ENCODE data around the gene CFDP1. TPM values are rescaled to one million over a fixed set of nuclear protein-coding genes. Genes with fewer than 3 reads are reported as not detected.

Gene CFDP1
- total and polyA plus RNA-seq, 5 donors from 2014 or later: 32.0 to 63.8 (median 40.2) TPM

GRCh38 chr16:75262104-75262799, 171.1 kb downstream of the CFDP1 start:
- H3K4me3 ChIP-seq (ENCODE audit: low read depth, low read length): no peak overlapping the region
- peaks cover 14% of the 10 kb centered on the region for H3K4me1 ChIP-seq (ENCODE audit: control insufficient read depth, insufficient read depth, low read length, poor library complexity, severe bottlenecking)
- H3K4me1 Mint-ChIP-seq: peaks cover 0 to 12% (median 4%) of the 10 kb centered on the region in 4 donors
- H3K36me3 Mint-ChIP-seq: no peaks in the 10 kb centered on the region
- DNase-seq (no peak), ATAC-seq (ENCODE audit: low read depth in 2 of 2) (no peak)
- H3K9me3 Mint-ChIP-seq: peaks cover 0 to 2% (median 0%) of the 10 kb centered on the region in 7 donors
- H3K9me3 ChIP-seq (ENCODE audit: control insufficient read depth in 2 of 2, low read length in 2 of 2): no peaks in the 10 kb centered on the region
- no peak overlapping the region for H3K27ac Mint-ChIP-seq
- peak overlapping the region in 2 of 4 donors; percentile 27 to 48 for H3K4me3 Mint-ChIP-seq
- H3K27me3 Mint-ChIP-seq: peaks cover 52% of the 10 kb centered on the region
- H3K27me3 ChIP-seq (ENCODE audit: control insufficient read depth, insufficient read depth, low read length): peaks cover 3% of the 10 kb centered on the region
- no peaks in the 10 kb centered on the region for H3K36me3 ChIP-seq (ENCODE audit: control insufficient read depth, insufficient read depth, low read length)
- H3K27ac ChIP-seq (ENCODE audit: insufficient read depth, low read length, poor library complexity, severe bottlenecking): no peak overlapping the region

- DNase-seq (no peak), ATAC-seq (ENCODE audit: low read depth in 2 of 2) (no peak)
- H3K4me1 ChIP-seq (ENCODE audit: control insufficient read depth, insufficient read depth, low read length, poor library complexity, severe bottlenecking): peaks cover 14% of the 10 kb centered on the region
- H3K9me3 ChIP-seq (ENCODE audit: control insufficient read depth in 2 of 2, low read length in 2 of 2): no peaks in the 10 kb centered on the region
- Mint-ChIP-seq H3K4me1 (peaks cover 0 to 12% (median 4%) of the 10 kb centered on the region in 4 donors), H3K4me3 (peak overlapping the region in 1 of 4 donors; percentile 48), H3K27ac (no peak overlapping the region), H3K36me3 (no peaks in the 10 kb centered on the region), H3K27me3 (peaks cover 48% of the 10 kb centered on the region), H3K9me3 (peaks cover 0 to 2% (median 0%) of the 10 kb centered on the region in 7 donors)
- no peaks in the 10 kb centered on the region for H3K36me3 ChIP-seq (ENCODE audit: control insufficient read depth, insufficient read depth, low read length)
- peaks cover 3% of the 10 kb centered on the region for H3K27me3 ChIP-seq (ENCODE audit: control insufficient read depth, insufficient read depth, low read length)
- no peak overlapping the region for H3K27ac ChIP-seq (ENCODE audit: insufficient read depth, low read length, poor library complexity, severe bottlenecking)
- no peak overlapping the region for H3K4me3 ChIP-seq (ENCODE audit: low read depth, low read length)
These were observed 171.7 kb downstream of the CFDP1 start for GRCh38 chr16:75261590-75262078.

- H3K36me3 ChIP-seq (ENCODE audit: control insufficient read depth, insufficient read depth, low read length): no peaks in the 10 kb centered on the region
- Mint-ChIP-seq H3K27me3 (peaks cover 42% of the 10 kb centered on the region), H3K27ac (no peak overlapping the region), H3K4me1 (peaks cover 0 to 8% (median 4%) of the 10 kb centered on the region in 4 donors), H3K36me3 (no peaks in the 10 kb centered on the region), H3K4me3 (no peak overlapping the region), H3K9me3 (peaks cover 0 to 2% (median 0%) of the 10 kb centered on the region in 7 donors)
- H3K9me3 ChIP-seq (ENCODE audit: control insufficient read depth in 2 of 2, low read length in 2 of 2): no peaks in the 10 kb centered on the region
- ATAC-seq (ENCODE audit: low read depth in 2 of 2) (no peak), DNase-seq (no peak)
- H3K4me3 ChIP-seq (ENCODE audit: low read depth, low read length): no peak overlapping the region
- H3K4me1 ChIP-seq (ENCODE audit: control insufficient read depth, insufficient read depth, low read length, poor library complexity, severe bottlenecking): peaks cover 11% of the 10 kb centered on the region
- H3K27me3 ChIP-seq (ENCODE audit: control insufficient read depth, insufficient read depth, low read length): peaks cover 3% of the 10 kb centered on the region
- H3K27ac ChIP-seq (ENCODE audit: insufficient read depth, low read length, poor library complexity, severe bottlenecking): no peak overlapping the region
These were observed 172.3 kb downstream of the CFDP1 start for GRCh38 chr16:75260851-75261589.

DNA sequence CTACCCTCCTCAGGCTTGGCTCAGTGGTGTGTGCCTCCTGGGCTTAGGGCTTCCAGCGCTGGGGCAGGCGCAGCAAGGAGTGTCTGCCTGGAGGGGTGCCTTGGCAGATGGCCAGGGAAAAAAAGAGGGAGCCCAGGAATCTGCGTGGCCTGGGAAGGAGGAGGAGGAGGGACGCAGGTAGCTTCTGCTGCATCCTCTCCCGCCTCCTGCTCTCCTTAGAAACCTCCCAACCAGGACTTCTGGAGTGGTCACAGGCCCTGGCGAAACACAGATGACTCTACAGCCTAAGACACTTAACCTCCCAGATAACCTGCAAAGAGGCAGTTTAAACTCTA, 174.5 kb downstream of the CFDP1 start:
- no peaks in the 10 kb centered on the region for H3K4me1 Mint-ChIP-seq
- H3K36me3 Mint-ChIP-seq: no peaks in the 10 kb centered on the region
- no peak overlapping the region for H3K4me3 Mint-ChIP-seq
- ATAC-seq (ENCODE audit: low read depth in 2 of 2): no peak
- no peak overlapping the region for H3K27ac Mint-ChIP-seq
- no peaks in the 10 kb centered on the region for H3K36me3 ChIP-seq (ENCODE audit: control insufficient read depth, insufficient read depth, low read length)
- peaks cover 36% of the 10 kb centered on the region for H3K27me3 Mint-ChIP-seq
- no peaks in the 10 kb centered on the region for H3K4me1 ChIP-seq (ENCODE audit: control insufficient read depth, insufficient read depth, low read length, poor library complexity, severe bottlenecking)
- no peaks in the 10 kb centered on the region for H3K27me3 ChIP-seq (ENCODE audit: control insufficient read depth, insufficient read depth, low read length)
- DNase-seq: no peak
- no peaks in the 10 kb centered on the region for H3K9me3 ChIP-seq (ENCODE audit: control insufficient read depth in 2 of 2, low read length in 2 of 2)
- H3K4me3 ChIP-seq (ENCODE audit: low read depth, low read length): no peak overlapping the region
- peaks cover 0 to 2% (median 0%) of the 10 kb centered on the region in 7 donors for H3K9me3 Mint-ChIP-seq
- H3K27ac ChIP-seq (ENCODE audit: insufficient read depth, low read length, poor library complexity, severe bottlenecking): no peak overlapping the region

- no peak overlapping the region for H3K4me3 Mint-ChIP-seq
- no peaks in the 10 kb centered on the region for H3K36me3 Mint-ChIP-seq
- ATAC-seq (ENCODE audit: low read depth in 2 of 2) (no peak), DNase-seq (no peak)
- peak overlapping the region in 1 of 3 donors; percentile 53 for H3K27ac Mint-ChIP-seq
- Histone ChIP-seq H3K36me3 (ENCODE audit: control insufficient read depth, insufficient read depth, low read length) (no peaks in the 10 kb centered on the region), H3K4me1 (ENCODE audit: control insufficient read depth, insufficient read depth, low read length, poor library complexity, severe bottlenecking) (no peaks in the 10 kb centered on the region), H3K9me3 (ENCODE audit: control insufficient read depth in 2 of 2, low read length in 2 of 2) (no peaks in the 10 kb centered on the region), H3K27me3 (ENCODE audit: control insufficient read depth, insufficient read depth, low read length) (no peaks in the 10 kb centered on the region), H3K27ac (ENCODE audit: insufficient read depth, low read length, poor library complexity, severe bottlenecking) (no peak overlapping the region), H3K4me3 (ENCODE audit: low read depth, low read length) (no peak overlapping the region)
- H3K27me3 Mint-ChIP-seq: peaks cover 32% of the 10 kb centered on the region
- H3K4me1 Mint-ChIP-seq: no peaks in the 10 kb centered on the region
- H3K9me3 Mint-ChIP-seq: peaks cover 0 to 2% (median 0%) of the 10 kb centered on the region in 7 donors
These were observed 175.2 kb downstream of the CFDP1 start for GRCh38 chr16:75257886-75258806.

DNA sequence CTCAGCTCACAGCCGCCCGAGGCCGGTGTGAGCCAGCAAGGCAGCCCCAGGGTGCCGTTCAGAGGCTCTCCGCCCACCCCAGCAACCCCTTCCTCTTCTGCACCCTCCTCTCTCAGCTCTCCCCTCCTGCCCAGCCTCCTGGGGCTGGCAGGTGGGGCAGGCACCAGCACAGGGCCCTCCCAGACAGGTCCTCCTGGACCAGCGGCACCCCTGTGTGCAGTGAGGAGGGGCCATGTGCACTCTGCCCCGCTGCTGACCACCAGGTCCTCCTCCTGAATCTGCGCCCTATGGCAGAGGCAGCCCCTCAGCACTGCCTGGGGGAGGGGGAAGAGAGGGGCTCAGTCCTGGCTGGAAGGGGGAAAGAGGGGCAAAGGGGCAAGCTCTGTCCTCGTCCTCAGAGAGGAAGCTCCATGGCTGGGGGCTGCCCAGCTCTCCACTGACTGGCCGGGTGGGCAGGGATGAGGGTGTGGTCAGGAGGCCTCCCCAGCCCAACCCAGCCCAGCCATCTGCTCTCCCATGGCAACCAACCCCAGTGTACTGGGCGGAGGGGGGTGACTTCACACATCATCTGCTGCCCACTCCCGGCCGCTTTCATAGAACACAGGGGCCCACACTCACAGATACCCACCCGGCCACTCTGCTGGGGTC, 176.5 kb downstream of the CFDP1 start:
- no peak for DNase-seq
- Mint-ChIP-seq H3K4me1 (peaks cover 0 to 4% (median 0%) of the 10 kb centered on the region in 4 donors), H3K27me3 (peaks cover 36% of the 10 kb centered on the region), H3K27ac (no peak overlapping the region), H3K9me3 (peaks cover 0 to 2% (median 0%) of the 10 kb centered on the region in 7 donors), H3K36me3 (no peaks in the 10 kb centered on the region), H3K4me3 (no peak overlapping the region)
- no peaks in the 10 kb centered on the region for H3K9me3 ChIP-seq (ENCODE audit: control insufficient read depth in 2 of 2, low read length in 2 of 2)
- no peak overlapping the region for H3K4me3 ChIP-seq (ENCODE audit: low read depth, low read length)
- no peak for ATAC-seq (ENCODE audit: low read depth in 2 of 2)
- no peaks in the 10 kb centered on the region for H3K36me3 ChIP-seq (ENCODE audit: control insufficient read depth, insufficient read depth, low read length)
- H3K4me1 ChIP-seq (ENCODE audit: control insufficient read depth, insufficient read depth, low read length, poor library complexity, severe bottlenecking): peaks cover 2% of the 10 kb centered on the region
- no peak overlapping the region for H3K27ac ChIP-seq (ENCODE audit: insufficient read depth, low read length, poor library complexity, severe bottlenecking)
- no peaks in the 10 kb centered on the region for H3K27me3 ChIP-seq (ENCODE audit: control insufficient read depth, insufficient read depth, low read length)

DNA sequence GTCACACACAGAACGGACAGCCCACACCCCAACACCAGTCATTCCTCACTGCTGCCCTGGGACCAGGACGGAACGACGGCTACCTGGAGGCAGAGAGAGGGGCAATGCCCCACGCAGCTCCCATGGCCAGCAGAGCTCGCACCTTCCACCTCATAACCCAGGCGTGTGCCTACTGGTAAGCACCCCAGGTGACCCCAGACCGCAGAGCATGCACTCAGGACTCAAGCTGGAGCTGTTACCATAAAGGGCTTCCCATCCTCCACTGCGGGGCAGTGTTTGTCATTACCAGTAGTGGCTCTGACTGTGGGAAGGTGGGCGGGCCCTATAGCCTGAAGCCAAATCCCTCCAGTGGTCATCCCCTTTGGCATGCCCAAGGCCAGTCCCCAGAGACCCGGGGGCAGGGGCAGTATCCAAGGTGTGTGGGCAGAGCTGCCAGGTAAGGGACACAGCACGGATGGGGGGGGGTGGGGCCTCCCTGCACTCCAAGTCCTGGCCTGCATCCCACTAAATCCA, 177.2 kb downstream of the CFDP1 start:
- no peak overlapping the region for H3K27ac ChIP-seq (ENCODE audit: insufficient read depth, low read length, poor library complexity, severe bottlenecking)
- no peak for DNase-seq
- H3K36me3 ChIP-seq (ENCODE audit: control insufficient read depth, insufficient read depth, low read length): no peaks in the 10 kb centered on the region
- peaks cover 0 to 6% (median 0%) of the 10 kb centered on the region in 4 donors for H3K4me1 Mint-ChIP-seq
- no peaks in the 10 kb centered on the region for H3K36me3 Mint-ChIP-seq
- no peaks in the 10 kb centered on the region for H3K27me3 ChIP-seq (ENCODE audit: control insufficient read depth, insufficient read depth, low read length)
- no peak overlapping the region for H3K27ac Mint-ChIP-seq
- peaks cover 0 to 2% (median 0%) of the 10 kb centered on the region in 7 donors for H3K9me3 Mint-ChIP-seq
- H3K4me3 Mint-ChIP-seq: no peak overlapping the region
- no peak overlapping the region for H3K4me3 ChIP-seq (ENCODE audit: low read depth, low read length)
- H3K9me3 ChIP-seq (ENCODE audit: control insufficient read depth in 2 of 2, low read length in 2 of 2): no peaks in the 10 kb centered on the region
- H3K4me1 ChIP-seq (ENCODE audit: control insufficient read depth, insufficient read depth, low read length, poor library complexity, severe bottlenecking): peaks cover 6% of the 10 kb centered on the region
- peaks cover 35% of the 10 kb centered on the region for H3K27me3 Mint-ChIP-seq
- no peak for ATAC-seq (ENCODE audit: low read depth in 2 of 2)

Measured in CD4-positive, CD25-positive, alpha-beta regulatory T cell (primary cell).